Cardiac muscle cell (in vitro differentiated cells and primary cell): ENCODE measurements around the gene MFN2. TPM values are rescaled to one million over a fixed set of nuclear protein-coding genes. Genes with fewer than 3 reads are reported as not detected.
"Not testable (repeated sequence)": the region's sequence is repeated elsewhere in the genome, so short reads cannot be mapped to it uniquely, and the experiment has no call there.

Experiments
- DNase-seq, 2 donors: peaks; one replicate each; pipeline versions ENCODE4 v3.0.0 to v3.0.0-alpha.2; 2010 to 2017; ENCODE audit warnings: low read depth in 1 of 2, low spot score in 1 of 2
- H3K27ac ChIP-seq: fragments of 200-600 bp; sonication (generic); 2 replicates; pipeline ENCODE4 v1.5.1; 2016
- H3K27me3 ChIP-seq: fragments of 200-600 bp; sonication (generic); 2 replicates; pipeline ENCODE4 v1.6.0; 2016; ENCODE audit warnings: control low read depth
- H3K36me3 ChIP-seq: fragments of 200-600 bp; sonication (generic); 2 replicates; pipeline ENCODE4 v1.5.1; 2016; ENCODE audit warnings: control low read depth
- H3K4me1 ChIP-seq: fragments of 200-600 bp; sonication (generic); 2 replicates; pipeline ENCODE4 v1.8.1; 2017; ENCODE audit warnings: low read depth, mild to moderate bottlenecking, mixed run types
- H3K4me3 ChIP-seq: fragments of 200-600 bp; sonication (generic); 2 replicates; pipeline ENCODE4 v1.5.1; 2016; ENCODE audit warnings: mild to moderate bottlenecking
- H3K9me3 ChIP-seq: fragments of 200-600 bp; sonication (generic); 2 replicates; pipeline ENCODE4 v1.5.1; 2017; ENCODE audit warnings: low read depth, mild to moderate bottlenecking, control low read depth
- polyA plus RNA-seq: library from polyadenylated mRNA; unstranded; fragments of >200 nt; fragmentation: Nextera tagmentation; extraction: Ambion mirVana; gene quantifications from 2 replicates; pipeline ENCODE4 v1.2.1, GENCODE V29; 2016
- total RNA-seq: library from RNA; depleted of rRNA; stranded (reverse); fragments of >200 nt; gene quantifications from 2 replicates; pipeline ENCODE4 v1.2.3, GENCODE V29; 2016
- TF ChIP-seq, protein P1 (sequence below): IDR thresholded peaks from 2 replicates; pipeline ENCODE4 v1.5.1; 2012; ENCODE audit warnings: low read depth, mild to moderate bottlenecking, low read length

Gene MFN2
- total and polyA plus RNA-seq, 2 experiments from 2014 or later: 82.6 to 89.7 TPM

DNA sequence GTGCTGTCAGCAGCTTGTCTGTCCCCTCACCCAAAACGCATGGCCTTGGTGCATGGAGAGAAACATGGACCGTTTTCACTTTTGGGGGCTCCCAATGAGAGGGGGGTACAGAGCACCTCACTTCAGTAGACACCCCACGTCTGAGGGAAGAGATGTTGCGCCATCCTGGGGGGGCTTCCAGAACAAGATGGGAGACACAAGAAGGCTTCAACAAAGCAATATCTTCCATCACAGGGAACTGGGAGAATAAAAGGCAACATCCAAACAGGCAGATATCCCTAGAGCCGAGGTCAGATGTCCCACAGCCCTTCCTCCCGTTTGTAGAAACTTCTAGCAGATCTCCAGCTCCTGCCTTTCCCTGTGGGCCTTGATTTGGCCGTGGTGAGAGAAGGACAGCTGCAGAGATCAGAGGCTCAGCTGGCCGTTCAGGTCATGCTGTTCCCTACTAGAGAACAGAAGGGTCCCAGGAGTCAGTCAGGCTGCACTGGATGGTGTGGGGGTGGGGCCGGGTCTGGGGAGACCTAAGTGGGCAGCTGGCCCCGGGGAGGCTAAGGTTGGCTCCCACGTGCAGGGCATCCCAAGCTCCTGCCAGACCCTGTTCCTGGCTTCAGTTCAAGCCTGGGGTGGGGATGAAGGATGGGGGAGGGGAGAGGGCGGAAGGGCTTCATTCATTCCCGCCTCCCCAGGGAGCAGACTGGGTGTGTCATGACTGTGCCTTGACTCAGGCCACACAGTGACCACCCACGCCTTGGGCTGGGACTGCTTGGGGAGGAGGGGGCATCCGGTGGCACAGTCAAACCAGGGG is 41.3 kb upstream of the MFN2 start:
- Histone ChIP-seq H3K27me3 (no peaks in the 10 kb centered on the region), H3K4me3 (no peak overlapping the region), H3K4me1 (peaks cover 14% of the 10 kb centered on the region), H3K27ac (peak overlapping the region; percentile 21), H3K36me3 (no peaks in the 10 kb centered on the region), H3K9me3 (no peaks in the 10 kb centered on the region)
- TF ChIP-seq, protein P1, sequence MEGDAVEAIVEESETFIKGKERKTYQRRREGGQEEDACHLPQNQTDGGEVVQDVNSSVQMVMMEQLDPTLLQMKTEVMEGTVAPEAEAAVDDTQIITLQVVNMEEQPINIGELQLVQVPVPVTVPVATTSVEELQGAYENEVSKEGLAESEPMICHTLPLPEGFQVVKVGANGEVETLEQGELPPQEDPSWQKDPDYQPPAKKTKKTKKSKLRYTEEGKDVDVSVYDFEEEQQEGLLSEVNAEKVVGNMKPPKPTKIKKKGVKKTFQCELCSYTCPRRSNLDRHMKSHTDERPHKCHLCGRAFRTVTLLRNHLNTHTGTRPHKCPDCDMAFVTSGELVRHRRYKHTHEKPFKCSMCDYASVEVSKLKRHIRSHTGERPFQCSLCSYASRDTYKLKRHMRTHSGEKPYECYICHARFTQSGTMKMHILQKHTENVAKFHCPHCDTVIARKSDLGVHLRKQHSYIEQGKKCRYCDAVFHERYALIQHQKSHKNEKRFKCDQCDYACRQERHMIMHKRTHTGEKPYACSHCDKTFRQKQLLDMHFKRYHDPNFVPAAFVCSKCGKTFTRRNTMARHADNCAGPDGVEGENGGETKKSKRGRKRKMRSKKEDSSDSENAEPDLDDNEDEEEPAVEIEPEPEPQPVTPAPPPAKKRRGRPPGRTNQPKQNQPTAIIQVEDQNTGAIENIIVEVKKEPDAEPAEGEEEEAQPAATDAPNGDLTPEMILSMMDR: no peak
- DNase-seq: peak in 1 of 2 donors; percentile 32

DNA sequence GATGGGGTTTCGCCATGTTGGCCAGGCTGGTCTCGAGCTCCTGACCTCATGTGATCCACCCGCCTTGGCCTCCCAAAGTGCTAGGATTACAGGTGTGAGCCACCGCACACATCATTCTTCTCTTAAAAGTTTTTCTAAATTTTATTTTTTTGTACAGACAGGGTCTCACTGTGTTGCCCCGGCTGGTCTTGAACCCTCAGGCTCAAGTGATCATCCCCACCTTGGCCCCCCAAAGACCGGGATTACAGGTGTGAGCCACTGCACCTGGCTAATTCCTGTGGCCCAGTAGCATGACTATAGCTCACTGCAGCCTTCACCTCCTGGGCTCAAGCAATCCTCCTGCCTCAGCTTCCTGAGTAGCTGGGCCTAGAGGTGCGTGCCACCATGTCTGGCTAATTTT is 40.5 kb upstream of the MFN2 start:
- not testable (repeated sequence) for H3K36me3 ChIP-seq, H3K27ac ChIP-seq, DNase-seq, H3K27me3 ChIP-seq, H3K9me3 ChIP-seq, H3K4me3 ChIP-seq
- peaks cover 19% of the 10 kb centered on the region for H3K4me1 ChIP-seq

DNA sequence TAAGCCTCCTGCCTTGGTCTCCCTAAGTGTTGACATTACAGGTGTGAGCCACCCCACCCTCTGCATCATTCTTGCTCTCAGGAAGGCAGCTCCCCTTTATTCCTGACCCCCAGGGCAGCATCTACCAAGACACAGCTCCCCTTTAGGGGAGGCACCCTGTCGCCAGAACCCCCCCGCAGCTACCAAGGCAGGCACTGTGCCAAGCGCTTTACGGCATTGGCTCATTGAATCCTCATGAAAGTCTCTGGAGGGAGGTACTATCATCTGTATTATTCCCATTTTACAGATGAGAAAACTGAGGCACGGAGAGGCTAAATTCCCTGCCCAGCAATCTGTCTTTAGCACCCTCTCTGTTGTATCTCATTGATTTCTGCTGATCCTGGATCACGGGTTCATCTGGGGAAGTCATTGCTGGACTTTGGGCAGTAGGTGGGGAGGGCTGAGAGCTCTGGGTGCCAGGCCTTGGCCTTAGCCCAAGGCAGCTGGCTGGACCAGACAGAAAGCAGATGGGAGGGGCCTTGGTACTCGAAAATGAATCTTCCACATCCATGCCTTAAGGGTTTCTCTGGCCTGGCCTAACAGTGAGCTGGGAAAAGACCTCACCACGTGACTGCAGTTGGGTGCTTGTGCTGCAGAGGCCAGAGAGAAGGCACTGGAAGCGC is 39.9 kb upstream of the MFN2 start:
- H3K36me3 ChIP-seq: no peaks in the 10 kb centered on the region
- peak overlapping the region; percentile 11 for H3K27ac ChIP-seq
- peaks cover 17% of the 10 kb centered on the region for H3K4me1 ChIP-seq
- TF ChIP-seq, protein P1: no peak
- H3K27me3 ChIP-seq: no peaks in the 10 kb centered on the region
- no peaks in the 10 kb centered on the region for H3K9me3 ChIP-seq
- no peak overlapping the region for H3K4me3 ChIP-seq
- peak in 1 of 2 donors; percentile 19 for DNase-seq

DNA sequence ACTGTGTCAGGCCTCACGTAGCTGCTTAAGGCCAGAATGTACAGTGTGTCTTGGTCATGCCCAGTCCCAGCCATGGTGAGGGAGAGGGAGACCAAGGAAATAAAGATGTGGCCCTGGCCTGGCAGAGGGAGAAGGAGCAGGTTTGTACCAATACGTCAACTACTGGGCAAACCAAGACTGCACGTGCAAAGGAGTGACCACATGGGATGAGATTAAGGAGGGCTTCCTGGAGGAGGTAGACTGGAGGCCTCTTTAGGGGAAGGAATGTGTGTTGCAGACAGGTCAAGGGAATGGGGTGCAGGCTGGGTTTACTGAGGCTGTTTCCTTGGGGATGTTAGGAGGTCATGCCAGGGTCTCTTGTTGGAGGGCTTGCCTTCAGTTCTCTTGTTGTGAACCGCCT is 38.0 kb upstream of the MFN2 start:
- H3K9me3 ChIP-seq: no peaks in the 10 kb centered on the region
- TF ChIP-seq, protein P1: no peak
- H3K36me3 ChIP-seq: no peaks in the 10 kb centered on the region
- no peak overlapping the region for H3K27ac ChIP-seq
- no peak overlapping the region for H3K4me3 ChIP-seq
- DNase-seq: no peak
- H3K27me3 ChIP-seq: no peaks in the 10 kb centered on the region
- peaks cover 16% of the 10 kb centered on the region for H3K4me1 ChIP-seq

DNA sequence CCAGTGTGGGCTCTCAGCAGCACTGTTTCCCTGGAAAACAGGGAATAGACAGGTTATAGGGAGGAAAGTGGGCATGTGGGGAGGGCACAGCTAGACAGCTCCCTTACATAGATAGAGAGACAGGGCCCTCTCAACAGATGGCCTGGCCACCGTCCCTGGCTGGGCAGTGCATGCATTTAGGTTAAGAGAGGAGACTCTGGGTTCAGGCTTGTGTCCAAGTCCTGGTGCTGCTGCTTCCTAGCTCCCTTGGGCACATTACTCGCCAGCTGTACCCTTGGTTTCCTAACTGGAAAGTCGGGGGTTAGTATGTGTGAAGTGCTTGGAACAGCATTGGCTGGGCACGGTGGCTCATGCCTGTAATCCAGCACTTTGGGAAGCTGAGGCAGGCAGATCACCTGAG is 36.6 kb upstream of the MFN2 start:
- H3K4me3 ChIP-seq: no peak overlapping the region
- H3K4me1 ChIP-seq: peaks cover 16% of the 10 kb centered on the region
- H3K27ac ChIP-seq: peak overlapping the region; percentile 95
- TF ChIP-seq, protein P1: no peak
- H3K27me3 ChIP-seq: no peaks in the 10 kb centered on the region
- no peaks in the 10 kb centered on the region for H3K9me3 ChIP-seq
- H3K36me3 ChIP-seq: no peaks in the 10 kb centered on the region
- no peak for DNase-seq

DNA sequence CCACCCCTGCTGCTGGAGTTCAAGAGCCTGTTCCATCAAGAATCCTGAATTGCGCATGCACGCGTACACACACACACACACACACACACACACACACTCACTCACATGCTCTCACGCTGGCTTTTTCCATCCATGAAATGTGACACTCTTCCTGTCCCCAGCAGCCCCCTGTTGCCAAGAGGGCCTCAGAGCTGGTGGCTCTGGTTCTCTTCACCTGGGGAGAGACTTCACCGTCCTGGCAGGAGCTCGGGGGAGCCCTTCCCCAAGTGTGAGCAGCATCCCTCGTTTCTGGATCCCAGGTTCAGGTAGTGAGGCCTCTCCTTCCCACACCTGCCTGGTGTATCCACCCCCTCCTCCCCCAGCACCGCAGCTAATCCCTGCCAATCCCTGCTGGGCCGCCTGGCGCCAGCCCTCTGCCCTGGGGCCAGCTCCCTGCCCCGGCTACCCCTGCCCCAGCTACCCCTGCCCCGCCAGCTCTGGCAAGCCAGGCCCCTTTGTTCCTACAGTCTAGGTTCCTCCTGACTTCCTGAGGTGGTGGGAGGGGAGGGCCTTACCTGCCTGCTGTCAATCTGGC is 35.8 kb upstream of the MFN2 start:
- peak overlapping the region; percentile 95 for H3K27ac ChIP-seq
- no peaks in the 10 kb centered on the region for H3K9me3 ChIP-seq
- TF ChIP-seq, protein P1: no peak
- no peaks in the 10 kb centered on the region for H3K36me3 ChIP-seq
- no peaks in the 10 kb centered on the region for H3K27me3 ChIP-seq
- no peak overlapping the region for H3K4me3 ChIP-seq
- peak in 1 of 2 donors; percentile 88 for DNase-seq
- peaks cover 16% of the 10 kb centered on the region for H3K4me1 ChIP-seq
